MM.1S (cell line): ENCODE measurements around the gene BCR.

Source experiments
- DNase-seq: peaks from one replicate; pipeline ENCODE4 v3.0.0-alpha.2; 2015
- H2AFZ ChIP-seq: fragments of 300-600 bp; sonication (generic); 2 replicates; pipeline ENCODE4 v1.6.0; 2016; ENCODE audit warnings: antibody characterized with exemption, low read length
- H3F3A ChIP-seq: fragments of 300-600 bp; sonication (generic); 2 replicates; pipeline ENCODE4 v1.6.1; 2016; ENCODE audit warnings: mild to moderate bottlenecking, antibody characterized with exemption, low read length, moderate library complexity, mixed read lengths; ENCODE audit not compliant: insufficient read depth
- H3K27ac ChIP-seq: fragments of 300-600 bp; sonication (generic); 2 replicates; pipeline ENCODE4 v1.5.1; 2016; ENCODE audit warnings: mild to moderate bottlenecking, low read length
- H3K27me3 ChIP-seq: fragments of 300-600 bp; sonication (generic); replicated peaks from 2 replicates; pipeline ENCODE4 v1.6.0; 2016; ENCODE audit warnings: low read length; ENCODE audit not compliant: insufficient read depth
- H3K36me3 ChIP-seq: fragments of 300-600 bp; sonication (generic); replicated peaks from 2 replicates; pipeline ENCODE4 v1.6.1; 2016; ENCODE audit warnings: mild to moderate bottlenecking, low read length, mixed read lengths; ENCODE audit not compliant: insufficient read depth
- H3K4me1 ChIP-seq: fragments of 300-600 bp; sonication (generic); 2 replicates; pipeline ENCODE4 v1.6.1; 2016; ENCODE audit warnings: low read length, mixed read lengths
- H3K4me2 ChIP-seq: fragments of 300-600 bp; sonication (generic); 2 replicates; pipeline ENCODE4 v1.6.0; 2016; ENCODE audit warnings: low read depth, low read length
- H3K4me3 ChIP-seq: fragments of 300-600 bp; sonication (generic); 2 replicates; pipeline ENCODE4 v1.5.1; 2016; ENCODE audit warnings: low read length, mixed read lengths
- H3K79me2 ChIP-seq: fragments of 300-600 bp; sonication (generic); 2 replicates; pipeline ENCODE4 v1.6.1; 2016; ENCODE audit warnings: mixed run types, low read length, mixed read lengths
- H3K9ac ChIP-seq: fragments of 300-600 bp; sonication (generic); 2 replicates; pipeline ENCODE4 v1.6.1; 2016; ENCODE audit warnings: low read length, mixed read lengths
- H3K9me2 ChIP-seq: fragments of 300-600 bp; sonication (generic); replicated peaks from 2 replicates; pipeline ENCODE4 v1.6.1; 2016; ENCODE audit warnings: mild to moderate bottlenecking, low read length, mixed read lengths; ENCODE audit not compliant: insufficient read depth
- H3K9me3 ChIP-seq: fragments of 300-600 bp; sonication (generic); replicated peaks from 2 replicates; pipeline ENCODE4 v1.6.1; 2016; ENCODE audit warnings: mild to moderate bottlenecking, low read length, mixed read lengths; ENCODE audit not compliant: insufficient read depth
- H4K20me1 ChIP-seq: fragments of 300-600 bp; sonication (generic); 2 replicates; pipeline ENCODE4 v1.6.1; 2016; ENCODE audit warnings: mild to moderate bottlenecking, low read length, moderate library complexity, mixed read lengths; ENCODE audit not compliant: insufficient read depth
- EZH2 ChIP-seq: fragments of 300-600 bp; sonication (generic); optimal IDR thresholded peaks from 2 replicates; pipeline ENCODE3; 2017; ENCODE audit warnings: low read depth, mild to moderate bottlenecking, antibody characterized with exemption, low read length, mixed read lengths
- EZH2phosphoT487 ChIP-seq: fragments of 300-600 bp; sonication (generic); IDR thresholded peaks from 2 replicates; pipeline ENCODE4 v1.6.1; 2018; ENCODE audit warnings: antibody characterized with exemption, low read length
- TF ChIP-seq, protein P1 (sequence below): fragments of 300-600 bp; sonication (generic); IDR thresholded peaks from 2 replicates; pipeline ENCODE4 v1.5.1; 2016; ENCODE audit warnings: antibody characterized with exemption, low read length, mixed read lengths

Gene BCR

DNA sequence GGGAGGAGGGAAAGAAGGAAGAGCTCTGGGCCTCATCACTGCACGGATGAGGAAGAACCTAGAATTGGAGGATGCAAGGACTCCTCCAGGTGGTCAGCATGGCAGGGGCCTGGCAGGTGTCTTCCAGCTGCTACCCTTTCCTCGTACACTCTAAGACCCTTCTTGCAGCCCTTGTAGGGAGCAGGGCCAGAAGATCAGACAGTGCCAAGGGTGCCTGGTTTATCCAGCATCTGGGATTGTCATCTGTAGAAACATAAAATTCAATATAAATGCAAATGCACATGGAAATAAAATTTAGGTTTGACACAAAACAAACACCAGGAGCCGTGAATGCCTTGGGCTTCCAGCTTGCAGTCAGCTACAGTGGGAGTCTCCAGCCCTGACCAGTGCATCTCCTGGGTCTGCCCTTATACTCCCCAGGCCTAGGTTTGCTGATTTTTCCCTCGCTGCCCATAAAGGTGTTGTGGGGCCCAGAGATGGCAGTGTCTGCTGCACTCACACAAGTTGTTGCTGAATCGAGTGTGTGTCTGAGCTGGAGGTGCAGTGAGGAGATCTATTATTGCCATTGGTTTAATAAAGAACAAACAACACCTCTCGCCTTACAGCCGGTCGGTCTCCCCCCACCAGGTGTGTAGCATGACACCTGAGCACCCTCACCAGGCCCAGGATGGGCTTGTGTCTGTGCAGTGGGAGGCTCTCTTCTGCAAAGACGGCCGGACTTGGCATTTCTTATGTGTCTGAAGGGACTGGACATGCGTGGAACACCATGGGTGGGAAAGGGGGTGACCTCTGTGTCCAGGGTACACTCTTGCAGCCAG is 87.1 kb downstream of the BCR start:
- Histone ChIP-seq H3K27me3 (no peaks in the 10 kb centered on the region), H3K9me2 (no peaks in the 10 kb centered on the region), H3F3A (no peaks in the 10 kb centered on the region), H3K36me3 (0 out of 2 replicates have a peak, but pooled peaks cover 3% of the 10 kb centered on the region), H3K4me3 (no peak overlapping the region), H3K9me3 (no peaks in the 10 kb centered on the region), H4K20me1 (no peaks in the 10 kb centered on the region), H3K9ac (no peak overlapping the region), H2AFZ (no peak overlapping the region), H3K4me2 (no peak overlapping the region), H3K27ac (no peak overlapping the region), H3K4me1 (no peaks in the 10 kb centered on the region), H3K79me2 (peaks cover 47% of the 10 kb centered on the region)
- no peak for TF ChIP-seq EZH2phosphoT487
- no peak for TF ChIP-seq EZH2
- TF ChIP-seq, protein P1, sequence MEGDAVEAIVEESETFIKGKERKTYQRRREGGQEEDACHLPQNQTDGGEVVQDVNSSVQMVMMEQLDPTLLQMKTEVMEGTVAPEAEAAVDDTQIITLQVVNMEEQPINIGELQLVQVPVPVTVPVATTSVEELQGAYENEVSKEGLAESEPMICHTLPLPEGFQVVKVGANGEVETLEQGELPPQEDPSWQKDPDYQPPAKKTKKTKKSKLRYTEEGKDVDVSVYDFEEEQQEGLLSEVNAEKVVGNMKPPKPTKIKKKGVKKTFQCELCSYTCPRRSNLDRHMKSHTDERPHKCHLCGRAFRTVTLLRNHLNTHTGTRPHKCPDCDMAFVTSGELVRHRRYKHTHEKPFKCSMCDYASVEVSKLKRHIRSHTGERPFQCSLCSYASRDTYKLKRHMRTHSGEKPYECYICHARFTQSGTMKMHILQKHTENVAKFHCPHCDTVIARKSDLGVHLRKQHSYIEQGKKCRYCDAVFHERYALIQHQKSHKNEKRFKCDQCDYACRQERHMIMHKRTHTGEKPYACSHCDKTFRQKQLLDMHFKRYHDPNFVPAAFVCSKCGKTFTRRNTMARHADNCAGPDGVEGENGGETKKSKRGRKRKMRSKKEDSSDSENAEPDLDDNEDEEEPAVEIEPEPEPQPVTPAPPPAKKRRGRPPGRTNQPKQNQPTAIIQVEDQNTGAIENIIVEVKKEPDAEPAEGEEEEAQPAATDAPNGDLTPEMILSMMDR, result no peak
- no peak for DNase-seq

DNA sequence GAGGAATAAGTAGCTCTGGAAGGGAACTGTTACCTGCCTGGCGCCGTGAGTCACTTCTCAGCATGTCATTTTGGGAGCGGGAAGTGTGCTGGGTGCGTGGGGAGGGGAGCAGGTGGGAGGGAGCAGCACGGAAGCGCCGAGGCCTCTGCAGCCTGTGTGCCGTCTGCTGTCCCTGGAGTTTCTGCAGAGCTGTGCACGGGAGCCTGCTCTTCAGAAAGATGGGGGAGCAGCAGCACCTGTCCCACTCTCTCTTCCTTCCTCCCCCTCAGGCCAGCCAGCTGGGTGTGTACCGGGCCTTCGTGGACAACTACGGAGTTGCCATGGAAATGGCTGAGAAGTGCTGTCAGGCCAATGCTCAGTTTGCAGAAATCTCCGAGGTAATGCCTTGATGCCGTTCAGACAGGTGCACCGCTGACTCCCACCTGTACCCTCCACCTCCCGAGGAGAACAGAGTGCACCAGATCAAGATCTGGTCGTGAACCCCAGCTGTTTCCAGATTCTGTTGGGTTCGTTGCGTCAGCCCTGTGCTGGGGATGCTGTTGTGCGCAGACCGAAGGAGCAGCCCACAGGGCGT is 87.9 kb downstream of the BCR start:
- Histone ChIP-seq H2AFZ (no peak overlapping the region), H3K9ac (no peak overlapping the region), H3K27ac (no peak overlapping the region), H3K4me3 (no peak overlapping the region), H3K27me3 (no peaks in the 10 kb centered on the region), H4K20me1 (no peaks in the 10 kb centered on the region), H3K79me2 (peaks cover 45% of the 10 kb centered on the region), H3K4me1 (no peaks in the 10 kb centered on the region), H3F3A (no peaks in the 10 kb centered on the region), H3K36me3 (0 out of 2 replicates have a peak, but pooled peaks cover 3% of the 10 kb centered on the region), H3K9me2 (no peaks in the 10 kb centered on the region), H3K9me3 (no peaks in the 10 kb centered on the region), H3K4me2 (no peak overlapping the region)
- no peak for DNase-seq
- TF ChIP-seq, protein P1, result no peak
- TF ChIP-seq EZH2 (no peak), EZH2phosphoT487 (no peak)

DNA sequence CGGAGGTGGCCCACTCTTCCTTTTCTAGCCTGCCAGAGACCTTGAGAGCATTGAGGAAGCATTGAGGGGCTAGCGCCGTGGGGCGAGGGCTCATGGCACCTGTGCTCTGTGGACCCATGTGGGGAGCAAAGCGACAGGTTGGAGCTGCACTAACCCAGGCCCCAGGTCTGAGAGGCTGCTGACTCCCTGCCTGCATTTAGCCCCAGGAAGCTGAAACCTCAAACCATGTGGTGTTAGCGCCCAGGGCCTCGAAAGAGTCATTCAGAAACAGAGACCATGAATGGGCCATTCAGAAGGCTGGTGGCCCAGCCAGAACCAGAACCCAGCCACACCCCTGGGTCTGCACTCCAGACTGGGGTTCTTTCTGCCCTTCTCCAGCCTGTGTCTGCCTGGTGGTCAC is 88.6 kb downstream of the BCR start:
- Histone ChIP-seq H3K4me3 (no peak overlapping the region), H3K9ac (no peak overlapping the region), H2AFZ (no peak overlapping the region), H3K4me2 (no peak overlapping the region), H3K9me2 (no peaks in the 10 kb centered on the region), H3K79me2 (peaks cover 44% of the 10 kb centered on the region), H3K36me3 (0 out of 2 replicates have a peak, but pooled peaks cover 3% of the 10 kb centered on the region), H3K27ac (no peak overlapping the region), H3K9me3 (no peaks in the 10 kb centered on the region), H3K27me3 (no peaks in the 10 kb centered on the region), H3K4me1 (no peaks in the 10 kb centered on the region), H4K20me1 (no peaks in the 10 kb centered on the region), H3F3A (no peaks in the 10 kb centered on the region)
- TF ChIP-seq EZH2phosphoT487 (no peak), EZH2 (no peak)
- TF ChIP-seq, protein P1, result no peak
- DNase-seq, result no peak
